Measurements from ENCODE around the gene HNRNPC.

HNRNPC gene

GRCh38 chr14:21244544-21244943, 24.7 kb downstream of the HNRNPC start:
- Histone ChIP-seq H3K4me1 (ENCODE audit: control insufficient read depth, insufficient read depth, low read length, poor library complexity, severe bottlenecking) (no peaks in the 10 kb centered on the region), H3K27ac (ENCODE audit: low read depth, low read length, severe bottlenecking) (no peak overlapping the region), H3K9me3 (ENCODE audit: control insufficient read depth, low read length) (no peaks in the 10 kb centered on the region), H3K4me3 (ENCODE audit: extremely low read depth, insufficient read depth, low read length, poor library complexity, severe bottlenecking) (no peak overlapping the region), H3K36me3 (ENCODE audit: control insufficient read depth, insufficient read depth, low read length) (peaks cover 88% of the 10 kb centered on the region)
- 86 to 95% methylated on average over 4 of the region's 7 CpGs for WGBS, 2 experiments (ENCODE audit: insufficient coverage in 2 of 2)

GRCh38 chr14:21241218-21241819, 27.9 kb downstream of the HNRNPC start:
- H3K9me3 ChIP-seq (ENCODE audit: control insufficient read depth, low read length): no peaks in the 10 kb centered on the region
- no peaks in the 10 kb centered on the region for H3K4me1 ChIP-seq (ENCODE audit: control insufficient read depth, insufficient read depth, low read length, poor library complexity, severe bottlenecking)
- 93 to 100% methylated on average over 1 of the region's 1 CpG for WGBS, 2 experiments (ENCODE audit: insufficient coverage in 2 of 2)
- H3K27ac ChIP-seq (ENCODE audit: low read depth, low read length, severe bottlenecking): peak overlapping the region; percentile 32
- peaks cover 88% of the 10 kb centered on the region for H3K36me3 ChIP-seq (ENCODE audit: control insufficient read depth, insufficient read depth, low read length)
- no peak overlapping the region for H3K4me3 ChIP-seq (ENCODE audit: extremely low read depth, insufficient read depth, low read length, poor library complexity, severe bottlenecking)

GRCh38 chr14:21240417-21240816, 28.8 kb downstream of the HNRNPC start:
- Histone ChIP-seq H3K9me3 (ENCODE audit: control insufficient read depth, low read length) (no peaks in the 10 kb centered on the region), H3K36me3 (ENCODE audit: control insufficient read depth, insufficient read depth, low read length) (peaks cover 87% of the 10 kb centered on the region), H3K4me1 (ENCODE audit: control insufficient read depth, insufficient read depth, low read length, poor library complexity, severe bottlenecking) (no peaks in the 10 kb centered on the region), H3K4me3 (ENCODE audit: extremely low read depth, insufficient read depth, low read length, poor library complexity, severe bottlenecking) (no peak overlapping the region), H3K27ac (ENCODE audit: low read depth, low read length, severe bottlenecking) (no peak overlapping the region)
- 100% methylated on average over 1 of the region's 2 CpGs for WGBS, 2 experiments (ENCODE audit: insufficient coverage in 2 of 2)

GRCh38 chr14:21238823-21239518, 30.3 kb downstream of the HNRNPC start:
- Histone ChIP-seq H3K4me1 (ENCODE audit: control insufficient read depth, insufficient read depth, low read length, poor library complexity, severe bottlenecking) (no peaks in the 10 kb centered on the region), H3K4me3 (ENCODE audit: extremely low read depth, insufficient read depth, low read length, poor library complexity, severe bottlenecking) (no peak overlapping the region), H3K36me3 (ENCODE audit: control insufficient read depth, insufficient read depth, low read length) (peaks cover 85% of the 10 kb centered on the region), H3K9me3 (ENCODE audit: control insufficient read depth, low read length) (no peaks in the 10 kb centered on the region), H3K27ac (ENCODE audit: low read depth, low read length, severe bottlenecking) (no peak overlapping the region)
- WGBS, 2 experiments (ENCODE audit: insufficient coverage in 2 of 2): 92 to 96% methylated on average over 6 to 7 of the region's 11 CpGs

- Histone ChIP-seq H3K27ac (ENCODE audit: low read depth, low read length, severe bottlenecking) (no peak overlapping the region), H3K9me3 (ENCODE audit: control insufficient read depth, low read length) (no peaks in the 10 kb centered on the region), H3K36me3 (ENCODE audit: control insufficient read depth, insufficient read depth, low read length) (peaks cover 82% of the 10 kb centered on the region), H3K4me3 (ENCODE audit: extremely low read depth, insufficient read depth, low read length, poor library complexity, severe bottlenecking) (no peak overlapping the region), H3K4me1 (ENCODE audit: control insufficient read depth, insufficient read depth, low read length, poor library complexity, severe bottlenecking) (no peaks in the 10 kb centered on the region)
- WGBS, 2 experiments (ENCODE audit: insufficient coverage in 2 of 2): 100% methylated on average over 1 of the region's 6 CpGs; no CpG with 5 or more reads in 1 of the 2 experiments
Measured at GRCh38 chr14:21236948-21237797, 32.1 kb downstream of the HNRNPC start.

GRCh38 chr14:21234112-21234511, 35.1 kb downstream of the HNRNPC start:
- no CpG with 5 or more reads among the region's 5 CpGs for WGBS, 2 experiments (ENCODE audit: insufficient coverage in 2 of 2)
- Histone ChIP-seq H3K9me3 (ENCODE audit: control insufficient read depth, low read length) (no peaks in the 10 kb centered on the region), H3K36me3 (ENCODE audit: control insufficient read depth, insufficient read depth, low read length) (peaks cover 91% of the 10 kb centered on the region), H3K4me1 (ENCODE audit: control insufficient read depth, insufficient read depth, low read length, poor library complexity, severe bottlenecking) (no peaks in the 10 kb centered on the region), H3K27ac (ENCODE audit: low read depth, low read length, severe bottlenecking) (no peak overlapping the region), H3K4me3 (ENCODE audit: extremely low read depth, insufficient read depth, low read length, poor library complexity, severe bottlenecking) (no peak overlapping the region)

- H3K4me1 ChIP-seq (ENCODE audit: control insufficient read depth, insufficient read depth, low read length, poor library complexity, severe bottlenecking): no peaks in the 10 kb centered on the region
- 33 to 93% methylated on average over 1 to 5 of the region's 8 CpGs for WGBS, 2 experiments (ENCODE audit: insufficient coverage in 2 of 2)
- H3K27ac ChIP-seq (ENCODE audit: low read depth, low read length, severe bottlenecking): no peak overlapping the region
- H3K4me3 ChIP-seq (ENCODE audit: extremely low read depth, insufficient read depth, low read length, poor library complexity, severe bottlenecking): no peak overlapping the region
- H3K9me3 ChIP-seq (ENCODE audit: control insufficient read depth, low read length): no peaks in the 10 kb centered on the region
- H3K36me3 ChIP-seq (ENCODE audit: control insufficient read depth, insufficient read depth, low read length): peaks cover 91% of the 10 kb centered on the region
Measured at GRCh38 chr14:21233457-21234076, 35.7 kb downstream of the HNRNPC start.

GRCh38 chr14:21231020-21231652, 38.1 kb downstream of the HNRNPC start:
- H3K4me1 ChIP-seq (ENCODE audit: control insufficient read depth, insufficient read depth, low read length, poor library complexity, severe bottlenecking): no peaks in the 10 kb centered on the region
- no peak overlapping the region for H3K27ac ChIP-seq (ENCODE audit: low read depth, low read length, severe bottlenecking)
- peaks cover 95% of the 10 kb centered on the region for H3K36me3 ChIP-seq (ENCODE audit: control insufficient read depth, insufficient read depth, low read length)
- no peak overlapping the region for H3K4me3 ChIP-seq (ENCODE audit: extremely low read depth, insufficient read depth, low read length, poor library complexity, severe bottlenecking)
- no peaks in the 10 kb centered on the region for H3K9me3 ChIP-seq (ENCODE audit: control insufficient read depth, low read length)
- WGBS, 2 experiments (ENCODE audit: insufficient coverage in 2 of 2): 96 to 97% methylated on average over 12 of the region's 14 CpGs

- Histone ChIP-seq H3K9me3 (ENCODE audit: control insufficient read depth, low read length) (no peaks in the 10 kb centered on the region), H3K27ac (ENCODE audit: low read depth, low read length, severe bottlenecking) (no peak overlapping the region), H3K4me3 (ENCODE audit: extremely low read depth, insufficient read depth, low read length, poor library complexity, severe bottlenecking) (no peak overlapping the region), H3K4me1 (ENCODE audit: control insufficient read depth, insufficient read depth, low read length, poor library complexity, severe bottlenecking) (no peaks in the 10 kb centered on the region), H3K36me3 (ENCODE audit: control insufficient read depth, insufficient read depth, low read length) (peaks cover 97% of the 10 kb centered on the region)
- no CpG with 5 or more reads among the region's 5 CpGs for WGBS, 2 experiments (ENCODE audit: insufficient coverage in 2 of 2)
Measured at GRCh38 chr14:21229821-21230220, 39.4 kb downstream of the HNRNPC start.

GRCh38 chr14:21227981-21228380, 41.3 kb downstream of the HNRNPC start:
- Histone ChIP-seq H3K4me3 (ENCODE audit: extremely low read depth, insufficient read depth, low read length, poor library complexity, severe bottlenecking) (no peak overlapping the region), H3K9me3 (ENCODE audit: control insufficient read depth, low read length) (no peaks in the 10 kb centered on the region), H3K4me1 (ENCODE audit: control insufficient read depth, insufficient read depth, low read length, poor library complexity, severe bottlenecking) (no peaks in the 10 kb centered on the region), H3K36me3 (ENCODE audit: control insufficient read depth, insufficient read depth, low read length) (peaks cover 100% of the 10 kb centered on the region), H3K27ac (ENCODE audit: low read depth, low read length, severe bottlenecking) (no peak overlapping the region)
- 100% methylated on average over 1 of the region's 1 CpG; no CpG with 5 or more reads in 1 of the 2 experiments for WGBS, 2 experiments (ENCODE audit: insufficient coverage in 2 of 2)
